Gastroesophageal sphincter (tissue), 3 donors: ENCODE measurements around the gene CASP8AP2.

Experiments used
- CTCF ChIP-seq, 4 experiments: fragments of 200-600 bp in 2 of 4; fragments of 450-650 bp in 2 of 4; sonication (generic) in 1 of 4; IDR thresholded peaks; one replicate each; pipeline ENCODE4 v1.5.1; 2017 to 2019; ENCODE audit warnings: antibody characterized with exemption in 4 of 4, mild to moderate bottlenecking in 2 of 4, moderate library complexity in 2 of 4
- POLR2A ChIP-seq, 2 donors: fragments of 450-650 bp; IDR thresholded peaks; one replicate each; pipeline ENCODE4 v1.6.1; 2017; ENCODE audit warnings: antibody characterized with exemption in 2 of 2, mild to moderate bottlenecking in 2 of 2, moderate library complexity in 1 of 2

- no peak for TF ChIP-seq CTCF (IDR thresholded peaks at IDR 0.05)
- TF ChIP-seq POLR2A (IDR thresholded peaks at IDR 0.05): no peak
Observed at GRCh38 chr6:89916136-89916920, 86.6 kb downstream of the CASP8AP2 start.
